ENCODE measurements around the gene SHOC2.
A peak's percentile ranks its signal among the peaks of the same experiment; 100 is the strongest.

The SHOC2 gene

DNA sequence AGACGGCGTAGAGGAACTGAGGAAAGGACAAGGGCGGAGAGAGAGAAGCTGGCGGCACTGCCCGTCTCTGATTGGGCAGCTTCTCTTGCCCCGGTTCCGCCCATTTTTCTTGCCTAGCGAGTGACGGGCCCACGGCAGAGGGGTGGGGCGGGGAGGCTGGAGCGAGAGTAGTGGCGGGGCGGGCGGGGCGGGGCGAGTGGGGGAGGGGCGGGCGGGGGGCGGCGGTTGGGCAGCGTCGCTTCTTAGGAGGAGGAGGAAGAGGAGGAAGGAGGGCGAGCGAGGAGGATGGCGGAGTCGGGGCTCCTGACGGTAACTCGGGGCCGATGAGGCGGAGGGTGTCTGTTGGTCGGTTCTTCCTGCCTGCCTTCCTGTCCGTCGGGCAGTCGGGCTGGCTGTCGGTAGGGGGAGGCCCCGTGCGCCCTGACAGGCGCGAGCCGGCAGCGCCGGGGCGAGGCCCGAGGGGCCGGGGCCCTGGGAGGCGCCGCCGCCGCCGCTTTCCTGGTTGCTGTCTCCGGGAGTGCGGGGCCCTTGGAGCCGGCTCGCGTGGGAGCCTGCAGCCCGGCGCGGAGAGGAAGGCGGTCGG, at the start of gene SHOC2:
Gene SHOC2 (plus strand): TSS at position 256 of the 583 bp plus-strand sequence. CDS start 44,755 bp downstream, outside the sequence.
- DNase-seq (ENCODE audit: low read depth in 2 of 3, low spot score in 2 of 3) = peak; percentile 77 to 95 (median 86)

DNA sequence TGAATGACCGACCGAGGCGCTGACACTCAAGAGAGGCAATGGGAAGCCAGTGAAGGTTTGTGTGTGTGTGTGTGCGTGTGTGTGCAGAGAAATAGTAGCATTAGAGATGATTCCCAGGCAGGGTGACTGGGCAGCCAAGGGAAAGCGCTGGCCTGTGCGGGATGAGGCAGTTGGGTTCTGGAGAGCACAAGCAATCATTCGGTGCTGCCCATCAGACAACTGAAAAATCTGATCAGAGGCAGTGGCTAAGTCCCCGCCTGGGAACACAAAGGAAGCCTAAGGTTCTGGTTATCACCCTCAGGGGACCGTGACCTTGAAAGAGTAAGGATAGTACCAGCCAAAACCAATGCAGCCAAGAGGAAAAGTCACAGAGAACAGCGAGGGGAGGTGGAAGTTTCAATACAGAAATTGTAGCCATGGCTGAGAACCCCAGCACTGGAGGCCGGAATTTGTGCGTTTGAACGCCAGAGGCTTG, 48.5 kb upstream of the SHOC2 start:
- no peak for DNase-seq (ENCODE audit: low read depth in 2 of 3, low spot score in 2 of 3)

DNA sequence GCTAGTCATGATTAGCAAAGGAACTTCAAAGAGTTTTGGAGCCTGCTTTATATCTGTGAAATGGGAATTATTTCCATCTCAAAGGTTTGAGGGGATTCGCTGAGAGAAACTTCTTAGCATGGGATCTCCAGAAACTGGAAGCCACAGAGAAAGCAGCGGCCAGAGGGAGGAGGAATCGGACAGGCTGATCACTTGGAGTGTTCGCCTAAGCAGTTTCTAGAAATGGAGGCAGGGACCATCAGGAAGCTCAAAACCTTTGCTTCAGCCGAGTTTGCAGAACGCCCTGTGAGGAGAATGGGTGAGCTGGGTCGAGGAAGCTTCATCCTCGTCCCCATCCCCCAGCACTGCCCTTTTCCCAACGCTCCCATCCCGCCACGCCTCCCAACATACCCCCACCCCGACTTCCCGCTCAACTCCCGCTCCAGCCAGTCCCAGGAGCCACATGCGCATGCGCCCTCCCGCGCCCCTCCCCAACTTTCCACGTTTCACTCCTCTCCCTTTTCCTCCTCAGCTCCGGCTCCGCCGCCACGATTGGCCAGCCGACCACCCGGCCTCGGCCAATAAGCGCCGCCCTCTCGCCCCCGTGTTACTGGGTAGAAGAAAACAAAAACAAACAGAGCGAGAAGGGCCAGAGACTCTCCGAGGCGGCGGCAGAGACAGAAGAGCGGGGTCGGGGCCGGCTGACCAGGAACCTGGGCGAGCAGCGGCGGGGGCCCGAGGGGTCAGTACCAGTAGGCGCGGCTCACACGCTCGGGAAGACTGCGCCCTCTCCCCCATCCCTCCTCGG, 47.9 kb upstream of the SHOC2 start, which contains the start of gene PDCD4:
Gene PDCD4 (plus strand): TSS at position 631 of the 787 bp plus-strand sequence. CDS start 4,100 bp downstream, outside the sequence.
- DNase-seq (ENCODE audit: low read depth in 2 of 3, low spot score in 2 of 3) = peak; percentile 82 to 93 (median 87)

DNA sequence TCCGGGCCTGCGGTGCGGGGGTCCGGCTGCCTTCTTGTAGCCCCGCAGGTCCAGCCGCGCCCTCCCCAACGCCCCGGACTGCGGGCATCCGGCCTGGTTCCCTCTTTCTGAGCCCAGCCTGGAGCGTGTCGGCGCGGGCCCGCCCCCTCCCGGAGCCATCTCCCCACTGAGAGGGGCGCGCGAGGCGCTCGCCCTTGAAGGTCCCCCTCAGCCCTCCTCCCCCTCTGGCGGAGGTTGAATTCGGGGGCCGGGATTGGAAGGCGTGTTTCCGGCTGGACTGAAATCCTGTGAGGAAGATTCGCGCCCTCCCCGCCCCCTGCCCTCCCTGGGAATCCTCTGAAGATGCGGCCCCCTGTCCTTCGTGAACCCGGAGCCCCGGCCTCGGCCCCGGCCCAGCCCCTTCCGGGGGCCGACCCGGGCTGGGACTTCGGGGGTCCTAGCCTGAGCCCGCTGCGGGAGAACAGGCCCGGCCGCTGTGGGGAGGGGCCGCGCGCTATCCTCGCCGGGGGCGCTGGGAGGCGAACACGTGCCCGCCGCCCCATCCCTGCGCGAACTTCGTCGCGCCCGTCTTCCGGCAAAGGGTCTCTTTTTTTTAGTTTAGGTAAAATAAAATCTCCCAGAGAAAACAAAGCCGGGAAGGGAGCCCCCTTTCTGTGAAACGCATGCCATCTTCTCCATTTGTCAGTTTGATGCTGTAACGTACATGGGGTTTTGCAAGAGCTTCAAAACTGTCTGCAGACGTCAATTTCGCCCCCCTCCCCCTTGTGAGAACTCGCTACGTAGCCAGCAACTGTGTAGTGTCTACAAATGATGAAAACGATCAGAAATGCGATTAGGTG, 47.0 kb upstream of the SHOC2 start:
- DNase-seq (ENCODE audit: low read depth in 2 of 3, low spot score in 2 of 3) = peak in 2 of 3 experiments; percentile 53 to 66

DNA sequence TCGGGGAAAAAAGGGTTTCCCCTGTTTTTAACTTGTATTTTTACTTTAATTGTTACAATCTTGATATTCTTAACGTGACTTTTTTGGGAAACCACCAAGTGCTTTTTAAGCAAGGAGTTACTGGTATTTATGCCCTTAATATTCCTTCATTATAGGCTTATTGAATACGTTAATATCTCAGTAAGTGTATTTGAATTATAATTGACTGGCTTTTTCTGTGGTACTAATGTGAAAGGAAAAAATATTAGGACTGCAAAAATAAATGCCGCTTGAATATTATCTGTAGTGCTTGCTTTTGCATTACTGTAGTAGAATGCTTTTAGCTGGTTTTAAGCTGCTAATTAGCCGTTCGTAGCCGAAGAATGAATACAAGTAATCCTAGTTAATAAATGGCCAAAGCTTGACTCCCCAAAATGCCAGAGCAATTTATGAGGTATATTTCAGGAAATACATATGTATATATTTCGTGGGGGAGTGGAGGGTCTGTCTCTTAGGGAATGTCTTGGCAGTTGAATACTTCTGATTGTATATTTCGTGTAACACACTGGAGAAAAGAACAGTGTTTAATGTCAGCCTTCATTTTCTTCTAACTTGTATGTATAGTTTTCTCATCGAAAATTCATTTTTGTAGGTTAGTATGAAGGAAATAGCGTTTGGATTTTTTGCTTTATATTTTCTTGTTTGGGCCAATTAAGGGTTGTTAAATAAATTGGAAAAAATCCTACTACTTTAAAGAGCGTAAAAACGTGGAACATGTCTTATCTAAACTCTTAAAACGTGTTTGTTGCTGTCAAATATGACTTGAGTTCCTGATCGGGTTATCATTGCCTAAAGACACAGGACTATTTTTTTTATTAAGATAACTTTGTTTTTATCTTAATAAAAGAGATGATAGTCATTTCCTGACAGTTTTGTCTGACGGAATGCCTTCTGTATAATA, 46.1 kb upstream of the SHOC2 start:
- DNase-seq (ENCODE audit: low read depth in 2 of 3, low spot score in 2 of 3) = no peak

DNA sequence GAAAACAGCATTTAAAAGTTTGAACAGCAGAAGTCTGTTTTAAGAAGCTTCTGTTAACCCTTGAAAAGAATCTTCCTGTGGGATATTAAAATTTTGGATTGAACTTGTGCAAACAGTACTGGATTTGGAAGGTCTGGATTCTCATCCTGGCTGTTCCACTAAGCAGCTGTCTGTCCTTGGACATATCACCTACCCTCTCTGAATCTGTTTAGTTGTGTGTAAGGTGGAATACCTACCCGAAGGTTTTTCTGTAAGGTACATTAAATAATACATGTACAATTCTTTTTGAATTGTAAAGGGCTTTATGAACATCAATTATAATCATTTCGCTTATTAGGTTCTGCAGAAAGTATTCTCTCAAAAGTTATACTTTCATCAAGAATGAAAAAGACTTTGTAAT, 45.5 kb upstream of the SHOC2 start:
- no peak for DNase-seq (ENCODE audit: low read depth in 2 of 3, low spot score in 2 of 3)

DNA sequence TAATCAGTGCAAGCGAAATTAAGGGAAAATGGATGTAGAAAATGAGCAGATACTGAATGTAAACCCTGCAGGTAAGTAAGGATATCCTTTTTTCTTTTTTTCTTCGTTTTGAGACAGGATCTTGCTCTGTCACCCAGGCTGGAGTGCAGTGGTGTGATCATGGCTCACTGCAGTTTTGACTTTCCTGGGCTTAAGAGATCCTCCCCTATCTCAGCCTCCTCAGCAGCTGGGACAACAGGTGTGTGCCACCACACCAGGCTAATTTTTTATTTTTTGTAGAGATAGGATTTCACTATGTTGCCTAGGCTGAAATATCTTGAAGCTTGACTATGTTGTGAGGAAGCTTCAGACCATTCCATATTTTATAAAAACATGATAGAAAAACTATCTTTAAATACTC, 43.4 kb upstream of the SHOC2 start:
- no peak for DNase-seq (ENCODE audit: low read depth in 2 of 3, low spot score in 2 of 3)

DNA sequence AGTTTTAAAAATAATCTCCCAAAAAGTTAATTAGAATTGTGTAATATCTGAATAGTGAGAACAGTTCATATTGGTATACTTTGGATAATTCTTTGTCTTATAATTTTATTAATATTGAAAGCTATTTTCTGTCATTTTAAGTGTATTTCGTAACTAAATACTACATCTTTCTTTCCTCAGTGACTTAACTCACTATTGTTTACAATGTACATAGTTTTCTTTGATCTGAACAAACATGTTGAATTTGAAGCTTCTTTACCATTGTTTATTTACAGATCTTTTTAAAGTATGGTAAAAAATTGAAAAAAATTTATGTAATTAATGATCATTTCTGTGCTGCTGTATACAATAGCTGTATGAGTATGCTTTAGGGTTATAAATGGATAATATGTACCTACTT, 42.6 kb upstream of the SHOC2 start:
- DNase-seq (ENCODE audit: low read depth in 2 of 3, low spot score in 2 of 3) = no peak

DNA sequence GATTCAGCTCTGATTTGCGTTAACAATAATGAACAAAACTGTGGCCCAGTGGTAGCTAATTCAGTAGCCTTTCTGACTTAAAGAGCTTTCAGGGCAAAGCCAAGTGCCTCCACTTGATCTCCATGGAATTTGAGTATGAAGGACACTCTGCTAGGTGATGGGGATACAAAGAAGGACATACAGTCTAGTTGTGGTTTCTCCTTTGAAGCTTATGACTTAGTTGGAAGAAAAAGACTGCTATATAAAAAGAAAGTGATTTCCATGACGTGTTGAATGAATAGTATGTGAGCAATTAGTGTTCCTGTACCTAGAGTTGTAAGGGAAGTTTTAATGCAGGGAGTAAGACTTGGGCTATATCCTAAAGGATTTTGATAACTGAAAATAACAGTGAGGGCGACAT, 39.4 kb upstream of the SHOC2 start:
- no peak for DNase-seq (ENCODE audit: low read depth in 2 of 3, low spot score in 2 of 3)

DNA sequence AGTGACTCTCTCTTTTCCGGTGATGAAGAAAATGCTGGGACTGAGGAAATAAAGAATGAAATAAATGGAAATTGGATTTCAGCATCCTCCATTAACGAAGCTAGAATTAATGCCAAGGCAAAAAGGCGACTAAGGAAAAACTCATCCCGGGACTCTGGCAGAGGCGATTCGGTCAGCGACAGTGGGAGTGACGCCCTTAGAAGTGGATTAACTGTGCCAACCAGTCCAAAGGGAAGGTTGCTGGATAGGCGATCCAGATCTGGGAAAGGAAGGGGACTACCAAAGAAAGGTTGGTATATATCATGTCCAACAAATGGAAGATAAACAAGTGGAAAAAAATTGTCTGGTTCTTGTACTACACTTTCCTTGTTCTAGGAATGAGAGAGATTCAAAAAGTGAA, 38.2 kb upstream of the SHOC2 start:
- no peak for DNase-seq (ENCODE audit: low read depth in 2 of 3, low spot score in 2 of 3)

DNA sequence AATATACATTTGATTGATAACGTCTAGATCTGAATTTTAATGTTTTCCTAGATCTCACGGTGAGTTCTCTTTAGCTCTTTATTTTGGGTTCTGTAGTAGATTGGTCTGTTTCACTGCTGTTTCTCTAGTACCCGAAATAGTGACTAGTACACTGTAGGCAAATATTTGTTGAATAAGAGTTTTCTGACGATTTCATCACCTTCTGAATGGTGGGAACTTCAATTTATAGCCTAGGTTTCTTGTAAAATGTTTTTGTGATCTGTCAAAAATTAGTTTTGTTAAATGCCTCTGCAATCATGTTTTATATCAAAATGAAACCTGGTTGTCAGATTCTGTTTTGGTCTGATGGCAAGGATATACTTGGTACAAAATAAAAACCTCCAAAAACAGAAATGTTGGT, 37.5 kb upstream of the SHOC2 start:
- no peak for DNase-seq (ENCODE audit: low read depth in 2 of 3, low spot score in 2 of 3)

DNA sequence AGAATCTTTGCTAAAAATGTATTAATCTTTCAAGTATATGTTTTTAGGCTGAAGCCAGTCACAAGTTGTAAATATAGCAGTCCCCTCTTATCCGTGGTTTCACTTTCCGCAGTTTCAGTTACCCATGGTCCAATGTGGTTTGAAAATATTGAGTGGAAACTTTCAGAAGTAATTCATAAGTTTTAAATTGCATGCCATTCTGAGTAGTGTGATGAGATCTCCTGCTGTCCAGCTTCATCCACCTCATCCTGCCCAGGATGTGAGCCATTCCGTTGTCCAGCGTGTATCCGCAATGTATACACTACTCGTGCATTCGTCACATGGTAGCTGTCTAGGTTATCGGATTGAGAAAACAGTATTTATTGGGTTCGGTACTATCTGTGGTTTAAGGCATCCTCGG, 35.5 kb upstream of the SHOC2 start:
- no peak for DNase-seq (ENCODE audit: low read depth in 2 of 3, low spot score in 2 of 3)

DNA sequence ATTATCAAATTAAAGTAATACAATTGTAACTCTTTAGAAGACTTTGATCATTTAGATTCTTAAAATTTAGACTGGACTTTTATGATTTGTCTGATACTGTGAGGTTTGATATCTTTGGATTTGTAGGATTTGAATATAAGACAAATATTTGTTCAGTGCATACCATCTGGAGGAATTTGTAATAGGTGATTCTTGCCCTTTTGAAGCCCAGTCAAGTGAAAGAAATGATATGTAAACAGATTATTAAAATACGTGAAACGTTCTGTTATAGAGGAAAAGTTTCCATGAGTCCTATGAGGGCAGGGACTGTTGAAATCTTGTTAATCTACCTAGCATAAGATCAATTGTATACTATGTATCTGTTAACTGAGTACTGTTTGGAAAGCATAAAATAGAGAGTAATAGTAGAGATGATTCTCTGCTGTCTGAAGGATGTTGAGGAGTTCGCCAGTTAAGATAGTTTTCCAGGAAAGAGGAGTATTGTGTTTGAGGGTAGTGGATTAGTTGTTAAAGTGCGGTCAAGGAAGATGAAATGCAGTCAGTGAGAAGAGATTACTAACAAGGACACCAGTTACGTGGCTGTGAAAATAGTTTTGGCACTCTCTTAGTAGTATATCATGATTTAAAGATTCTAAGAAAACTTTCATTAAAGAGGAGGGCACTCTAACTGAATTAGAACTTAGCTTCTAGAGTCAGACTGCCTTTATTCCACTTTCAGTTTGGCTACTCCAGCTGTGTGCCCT, 33.3 kb upstream of the SHOC2 start:
- DNase-seq (ENCODE audit: low read depth in 2 of 3, low spot score in 2 of 3) = no peak

DNA sequence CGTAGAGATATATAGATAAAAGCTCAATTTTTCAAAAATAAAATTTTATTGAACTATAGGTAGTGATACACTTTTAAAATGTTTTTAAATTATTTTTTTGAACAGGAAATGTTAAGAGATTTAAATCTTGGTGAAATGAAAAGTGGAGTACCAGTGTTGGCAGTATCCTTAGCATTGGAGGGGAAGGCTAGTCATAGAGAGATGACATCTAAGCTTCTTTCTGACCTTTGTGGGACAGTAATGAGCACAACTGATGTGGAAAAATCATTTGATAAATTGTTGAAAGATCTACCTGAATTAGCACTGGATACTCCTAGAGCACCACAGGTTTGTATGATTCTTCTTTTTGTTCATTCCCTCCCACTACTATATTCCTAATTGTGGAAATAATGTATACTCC, 31.8 kb upstream of the SHOC2 start:
- DNase-seq (ENCODE audit: low read depth in 2 of 3, low spot score in 2 of 3) = no peak

DNA sequence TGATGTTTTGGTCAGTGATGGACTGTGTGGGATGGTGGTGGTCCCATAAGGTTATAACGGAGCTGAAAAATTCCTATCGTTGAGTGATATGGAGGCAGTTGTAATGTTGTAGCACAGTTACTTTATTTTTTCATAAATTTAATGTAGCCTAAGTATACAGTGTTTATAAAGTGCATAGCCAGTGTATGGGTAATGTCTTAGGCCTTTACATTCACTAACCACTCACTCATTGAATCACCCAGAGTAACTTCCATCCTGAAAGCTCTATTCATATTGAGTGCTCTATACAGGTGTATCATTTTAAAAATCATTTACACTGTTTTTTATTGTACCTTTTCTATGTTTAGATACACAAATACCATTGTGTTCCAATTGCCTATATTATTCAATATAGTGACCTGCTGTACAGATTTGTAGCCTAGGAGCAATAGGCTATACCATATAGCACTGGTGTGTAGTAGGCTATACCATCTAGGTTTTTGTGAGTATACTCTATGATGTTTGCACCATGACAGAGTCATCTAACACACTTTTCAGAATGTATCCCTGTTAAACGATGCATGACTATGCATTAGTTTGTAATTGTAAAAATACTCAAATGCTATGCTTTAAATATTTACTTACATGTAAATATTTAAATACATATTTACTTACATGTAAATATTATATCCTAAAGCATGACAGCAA, 26.7 kb upstream of the SHOC2 start:
- no peak for DNase-seq (ENCODE audit: low read depth in 2 of 3, low spot score in 2 of 3)

DNA sequence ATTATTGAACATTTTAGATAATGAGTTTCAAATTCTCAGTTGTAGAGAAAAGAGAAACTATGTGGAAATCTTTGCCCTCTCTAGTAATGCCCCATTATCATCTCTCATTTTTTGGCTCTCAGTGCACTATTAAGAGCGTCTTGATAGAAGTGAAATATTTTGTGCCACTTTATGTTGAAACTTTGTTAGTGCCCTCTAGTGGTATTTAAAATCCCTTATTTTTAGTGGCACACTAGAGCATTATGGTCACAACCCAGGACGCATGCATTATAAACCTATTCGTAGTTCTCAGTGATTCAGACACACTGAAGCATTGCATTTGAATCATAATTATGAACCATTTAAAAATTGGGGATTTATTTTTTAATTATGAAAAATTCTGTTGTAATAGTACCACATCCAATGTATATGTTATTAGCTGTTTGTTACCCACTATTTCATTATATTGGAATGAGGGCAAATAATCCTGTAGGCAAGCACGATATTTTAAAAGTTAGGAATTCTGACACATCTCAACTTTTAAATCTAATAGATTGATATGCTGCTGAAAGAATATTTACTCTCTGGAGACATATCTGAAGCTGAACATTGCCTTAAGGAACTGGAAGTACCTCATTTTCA, 25.7 kb upstream of the SHOC2 start:
- DNase-seq (ENCODE audit: low read depth in 2 of 3, low spot score in 2 of 3) = no peak

DNA sequence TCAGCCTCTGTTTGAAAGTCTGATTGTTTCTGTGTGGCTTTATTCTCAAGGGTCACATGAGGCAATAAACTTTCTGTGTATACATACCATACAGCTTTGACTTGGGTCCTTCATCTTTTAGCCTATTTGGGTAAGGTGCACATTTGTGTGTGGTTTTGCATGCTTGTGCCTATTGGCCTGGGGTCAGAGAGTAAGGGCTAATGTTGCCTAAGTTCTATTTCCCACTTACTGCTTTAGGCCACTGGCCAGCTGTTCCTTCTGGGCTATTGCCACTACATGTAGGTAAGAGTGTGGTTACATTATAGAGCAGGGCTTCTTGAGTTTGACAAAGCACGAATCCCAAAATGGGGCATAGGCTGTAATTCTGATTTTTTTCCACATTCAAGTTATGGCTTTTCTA, 22.2 kb upstream of the SHOC2 start:
- no peak for DNase-seq (ENCODE audit: low read depth in 2 of 3, low spot score in 2 of 3)

DNA sequence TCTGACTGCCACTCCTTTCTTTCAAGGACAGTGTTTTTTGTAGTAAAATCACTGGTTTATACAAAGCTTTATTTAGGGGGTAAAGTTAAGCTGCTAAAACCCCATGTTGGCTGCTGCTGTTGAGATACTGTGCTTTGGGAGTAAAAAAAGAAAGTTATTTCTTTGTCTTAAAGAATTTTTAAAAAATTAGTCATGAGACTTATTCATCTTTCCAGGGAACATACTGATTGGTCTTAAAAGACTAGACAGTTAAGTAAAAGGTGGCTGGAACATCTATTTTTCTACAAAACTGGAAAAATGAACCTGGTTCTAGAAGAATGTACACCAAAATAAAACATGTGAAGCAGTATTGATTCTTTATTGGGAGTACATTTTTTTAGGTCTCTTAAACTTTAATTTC, 21.0 kb upstream of the SHOC2 start:
- DNase-seq (ENCODE audit: low read depth in 2 of 3, low spot score in 2 of 3) = no peak

DNA sequence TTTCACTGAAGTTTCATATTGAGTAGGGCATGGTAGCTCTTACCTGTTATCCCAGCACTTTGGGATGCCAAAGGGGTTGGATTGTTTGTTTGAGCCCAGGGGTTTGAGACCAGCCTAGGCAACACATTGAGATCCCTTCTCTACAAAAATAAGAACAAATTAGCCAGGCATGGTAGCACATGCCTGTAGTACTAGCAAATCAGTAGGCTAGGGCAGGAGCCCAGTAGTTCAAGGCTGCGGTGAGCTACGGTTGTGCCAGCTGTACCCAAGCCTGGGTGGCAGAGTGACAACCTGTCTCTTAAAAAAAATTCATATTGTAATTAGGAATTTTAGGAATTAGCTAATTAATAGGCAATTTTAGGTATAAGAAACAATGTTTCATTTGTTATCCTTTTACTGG, 18.4 kb upstream of the SHOC2 start:
- no peak for DNase-seq (ENCODE audit: low read depth in 2 of 3, low spot score in 2 of 3)
